Measurements from ENCODE around the gene CRP. TPM values are rescaled to one million over a fixed set of nuclear protein-coding genes. Genes with fewer than 3 reads are reported as not detected.

The CRP gene
- total RNA-seq, 4 donors from 2014 or later, result 0.38 to 0.96 TPM; not detected in 2

- DNase-seq (ENCODE audit: low spot score) (no peak), ATAC-seq (ENCODE audit: low FRiP score) (no peak)
- TF ChIP-seq CTCF (IDR thresholded peaks at IDR 0.05), result no peak
Observed at GRCh38 chr1:159700312-159700711, 14.1 kb downstream of the CRP start.

- ATAC-seq (ENCODE audit: low FRiP score), result no peak
- TF ChIP-seq CTCF (IDR thresholded peaks at IDR 0.05), result no peak
Observed at GRCh38 chr1:159699653-159700052, 14.7 kb downstream of the CRP start.

GRCh38 chr1:159699246-159699645, 15.1 kb downstream of the CRP start:
- TF ChIP-seq CTCF (IDR thresholded peaks at IDR 0.05), result no peak
- ATAC-seq (ENCODE audit: low FRiP score), result no peak
- DNase-seq (ENCODE audit: low spot score), result no peak

More at GRCh38 chr1:159699653-159700052, 14.7 kb downstream of the CRP start:
- DNase-seq (ENCODE audit: low spot score), result no peak

GRCh38 chr1:159687511-159687910, 26.9 kb downstream of the CRP start:
- no peak for TF ChIP-seq CTCF (IDR thresholded peaks at IDR 0.05)
- no peak for DNase-seq (ENCODE audit: low spot score)
- no peak for ATAC-seq (ENCODE audit: low FRiP score)

GRCh38 chr1:159686599-159687299, 27.6 kb downstream of the CRP start:
- ATAC-seq (ENCODE audit: low FRiP score) (no peak), DNase-seq (ENCODE audit: low spot score) (no peak)
- TF ChIP-seq CTCF (IDR thresholded peaks at IDR 0.05), result no peak

GRCh38 chr1:159678939-159679338, 35.5 kb downstream of the CRP start:
- ATAC-seq (ENCODE audit: low FRiP score), result no peak

More at GRCh38 chr1:159678939-159679338, 35.5 kb downstream of the CRP start:
- no peak for TF ChIP-seq CTCF (IDR thresholded peaks at IDR 0.05)
- DNase-seq (ENCODE audit: low spot score), result no peak
